ENCODE results near the gene HOXA9.

Gene HOXA9

GRCh38 chr7:27151931-27152815 is 13.2 kb downstream of the HOXA9 start, which contains the start of gene HOXA3:
Gene HOXA3, minus strand, starts transcription at chr7:27152583. Its CDS starts 41,943 bp downstream, at chr7:27110640.
- no peak for DNase-seq (ENCODE audit: low spot score)

GRCh38 chr7:27151341-27151930 is 13.9 kb downstream of the HOXA9 start:
- no peak for DNase-seq (ENCODE audit: low spot score)

DNA sequence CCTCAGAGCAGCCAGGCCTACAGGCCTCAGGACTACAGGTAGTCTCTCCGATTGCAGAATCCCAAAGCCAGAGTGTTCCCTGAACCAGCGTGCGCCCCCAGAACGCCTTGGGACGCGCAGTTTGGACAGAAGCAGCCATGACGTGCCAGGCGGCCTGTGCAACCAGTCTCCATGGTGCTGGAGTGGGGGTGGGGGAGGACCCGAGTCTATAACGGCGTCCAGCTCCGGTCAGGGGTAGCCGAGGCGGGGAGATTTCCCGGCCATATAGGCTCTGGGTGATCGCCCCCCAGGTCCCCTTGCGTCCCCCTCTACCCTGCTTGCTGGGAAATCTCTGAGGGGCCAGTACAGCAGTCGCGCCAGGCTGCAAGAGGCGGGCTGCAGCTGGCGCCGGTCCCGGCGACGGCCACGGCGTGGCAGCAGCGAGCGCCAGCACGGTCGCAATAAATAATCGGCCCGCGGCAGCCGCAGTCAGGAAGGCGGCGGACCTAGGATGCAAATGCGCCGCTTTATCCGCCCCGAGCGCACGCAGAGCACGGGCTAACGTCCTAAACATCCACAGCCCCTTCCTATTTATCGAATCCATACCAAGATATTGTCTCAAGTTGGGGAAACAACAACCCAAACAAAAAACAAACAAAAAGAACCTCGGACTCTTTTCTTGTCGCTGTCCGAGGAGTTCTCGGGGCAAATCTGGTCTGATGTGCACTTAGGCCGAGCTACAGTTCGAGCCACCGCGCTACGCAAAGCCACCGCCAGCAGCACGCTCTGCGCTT is 14.6 kb downstream of the HOXA9 start:
- peak; percentile 92 for DNase-seq (ENCODE audit: low spot score)

DNA sequence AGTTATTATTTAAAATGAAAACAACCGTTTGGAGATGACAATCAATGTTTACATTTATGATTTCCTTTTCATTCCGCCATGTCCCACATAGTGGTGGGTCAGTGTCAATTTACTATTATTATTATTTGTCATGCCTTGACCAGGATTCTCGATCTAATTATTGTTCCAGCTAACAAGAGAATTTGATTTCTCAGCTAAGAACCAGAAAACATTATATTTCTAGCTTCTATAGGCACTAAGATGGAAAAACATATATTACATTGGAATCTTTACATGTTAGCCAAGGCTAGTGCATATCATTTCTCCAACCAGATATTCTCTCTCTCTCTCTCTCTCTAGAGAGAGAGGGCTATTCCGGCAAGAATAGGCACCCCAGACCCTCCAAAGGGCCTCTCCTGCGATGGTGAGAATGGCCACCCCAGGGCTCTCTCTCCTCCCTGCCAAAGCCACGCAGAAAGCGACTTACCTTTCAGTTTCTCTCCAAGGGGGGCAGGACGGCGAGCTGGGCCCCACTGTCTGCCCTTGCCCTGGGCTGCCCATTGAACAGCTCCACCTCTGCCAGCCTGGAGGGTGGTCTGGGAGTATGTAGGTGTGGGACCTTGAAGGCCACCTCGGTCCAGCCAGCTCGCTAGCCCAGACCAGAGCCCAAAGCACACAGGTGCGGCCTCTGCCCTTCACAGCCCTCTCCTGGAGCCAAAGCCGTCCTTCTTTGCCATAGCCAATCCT is 15.3 kb downstream of the HOXA9 start:
- no peak for DNase-seq (ENCODE audit: low spot score)

GRCh38 chr7:27148756-27149641 is 16.3 kb downstream of the HOXA9 start:
- DNase-seq (ENCODE audit: low spot score) = no peak

GRCh38 chr7:27148031-27148755 is 17.1 kb downstream of the HOXA9 start:
- no peak for DNase-seq (ENCODE audit: low spot score)

DNA sequence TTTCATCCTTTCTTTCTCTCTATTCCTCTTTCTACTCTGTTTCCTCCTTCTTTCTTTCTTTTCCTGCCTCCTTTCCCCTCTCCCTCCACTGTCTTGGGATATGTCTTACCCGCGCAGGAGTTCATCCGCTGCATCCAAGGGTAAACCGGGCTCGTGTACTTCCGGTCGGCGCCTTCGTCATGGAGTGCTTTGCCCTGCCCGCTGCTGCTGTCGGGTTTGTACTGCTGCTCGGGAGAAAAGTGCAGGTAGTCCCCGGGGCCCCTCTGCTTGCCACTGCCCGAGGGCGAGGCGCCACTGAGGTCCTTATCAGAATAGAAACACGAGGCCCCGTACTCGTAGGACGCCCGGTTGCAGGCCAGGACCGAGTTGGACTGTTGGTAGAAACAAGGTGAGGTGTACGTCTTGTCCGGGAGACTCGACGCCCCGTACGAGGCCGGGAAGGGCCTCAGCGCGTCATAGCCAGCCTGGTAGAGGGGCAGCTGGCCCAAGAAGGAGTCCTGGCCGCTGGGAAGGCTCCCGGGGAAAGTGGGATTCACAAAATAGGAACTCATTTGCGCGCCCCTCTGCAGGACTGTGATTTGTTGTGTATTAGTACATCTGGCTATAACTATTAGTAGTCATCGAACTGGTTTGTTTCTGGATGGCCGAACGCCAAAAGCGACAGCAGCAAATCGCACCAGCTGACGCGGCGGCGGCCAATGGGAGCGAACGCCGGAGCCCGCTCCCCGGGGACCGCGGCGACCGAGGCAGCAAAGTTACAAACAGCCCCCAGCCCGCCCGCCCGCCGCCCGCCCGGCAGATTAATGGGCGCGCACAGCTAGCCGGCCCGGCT is 17.9 kb downstream of the HOXA9 start, which contains the start of gene HOXA6:
HOXA6 (minus strand) TSS at position 576 of the 832 bp plus-strand sequence; CDS start at position 551, 25 bp downstream.
- DNase-seq (ENCODE audit: low spot score) = no peak

DNA sequence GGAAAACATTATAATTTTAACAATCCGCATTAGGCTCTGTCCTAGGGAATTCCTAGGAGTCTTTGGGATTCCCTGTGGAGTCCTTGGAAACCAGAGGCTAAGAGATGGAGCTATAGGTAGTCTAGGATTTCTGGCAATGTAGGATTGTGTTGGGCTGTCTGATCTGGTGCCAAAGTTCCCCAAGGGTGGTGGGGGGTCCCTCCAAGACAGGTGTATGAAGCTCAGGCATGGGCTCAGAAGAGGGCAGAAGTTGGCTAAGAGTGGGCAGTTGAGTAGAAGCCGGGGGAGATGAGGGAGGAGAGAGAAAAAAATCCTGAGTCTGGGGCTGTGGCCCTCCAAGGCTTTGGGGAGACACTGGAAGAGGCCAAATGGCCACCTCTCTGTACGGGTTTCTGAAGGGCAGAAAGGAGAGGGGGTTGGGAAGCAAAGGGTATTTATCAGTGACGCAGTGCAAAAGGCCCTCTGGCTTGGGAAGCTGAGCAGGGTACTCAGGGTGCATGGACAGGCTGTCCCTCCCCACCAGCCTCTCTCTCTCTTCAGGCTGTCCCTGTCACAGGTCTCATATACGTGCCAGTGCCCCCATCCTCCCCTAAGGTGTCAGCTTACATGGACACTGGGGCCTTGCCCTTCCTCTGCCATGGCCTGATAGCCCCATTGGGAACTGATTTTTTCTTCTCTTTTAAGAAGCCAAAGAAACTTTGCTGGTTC is 18.7 kb downstream of the HOXA9 start:
- no peak for DNase-seq (ENCODE audit: low spot score)

DNA sequence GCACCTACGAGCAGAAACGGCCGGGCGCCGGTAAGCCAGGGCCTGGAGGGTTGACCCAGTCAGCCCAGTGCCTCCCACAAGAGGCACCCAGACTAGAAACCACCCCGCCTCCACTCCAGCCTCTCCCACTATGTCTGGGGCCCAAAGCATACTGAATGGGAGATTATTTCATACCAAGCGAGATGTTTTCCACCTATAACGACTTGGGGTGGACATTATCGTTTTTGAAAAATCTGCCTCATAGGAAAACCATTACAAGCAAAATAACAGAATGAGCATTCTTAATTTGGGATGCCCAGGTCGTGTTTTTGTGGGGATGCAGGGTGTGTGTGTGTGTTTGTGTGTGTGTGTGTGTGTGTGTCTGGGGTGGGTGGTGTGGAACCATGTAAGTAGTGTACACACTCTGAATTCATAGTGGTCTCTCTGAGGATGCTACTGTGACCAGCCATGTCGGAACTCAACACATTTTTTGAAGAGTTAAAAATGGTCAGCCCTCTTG is 19.4 kb downstream of the HOXA9 start:
- no peak for DNase-seq (ENCODE audit: low spot score)

GRCh38 chr7:27145165-27145913 is 20.0 kb downstream of the HOXA9 start:
- no peak for DNase-seq (ENCODE audit: low spot score)

DNA sequence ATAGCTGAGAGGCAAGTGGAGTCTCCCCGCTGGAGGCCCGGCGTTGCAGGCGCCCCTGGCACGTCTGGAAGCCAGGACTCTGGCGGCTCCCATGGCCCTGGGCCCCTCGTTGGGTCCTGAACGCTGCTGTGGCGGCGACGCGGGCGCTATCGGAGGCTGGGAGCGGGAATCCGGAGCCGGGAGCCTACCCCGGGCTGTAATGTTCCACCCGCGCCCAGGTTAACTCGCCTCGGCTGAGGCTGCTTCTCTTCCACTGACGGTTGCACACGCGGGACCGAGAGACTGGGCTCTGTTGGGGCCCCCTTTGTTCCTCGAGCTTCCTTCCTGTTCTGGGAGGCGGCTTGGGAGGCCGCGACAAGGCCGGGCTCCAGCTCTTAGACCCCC is 20.6 kb downstream of the HOXA9 start:
- no peak for DNase-seq (ENCODE audit: low spot score)

DNA sequence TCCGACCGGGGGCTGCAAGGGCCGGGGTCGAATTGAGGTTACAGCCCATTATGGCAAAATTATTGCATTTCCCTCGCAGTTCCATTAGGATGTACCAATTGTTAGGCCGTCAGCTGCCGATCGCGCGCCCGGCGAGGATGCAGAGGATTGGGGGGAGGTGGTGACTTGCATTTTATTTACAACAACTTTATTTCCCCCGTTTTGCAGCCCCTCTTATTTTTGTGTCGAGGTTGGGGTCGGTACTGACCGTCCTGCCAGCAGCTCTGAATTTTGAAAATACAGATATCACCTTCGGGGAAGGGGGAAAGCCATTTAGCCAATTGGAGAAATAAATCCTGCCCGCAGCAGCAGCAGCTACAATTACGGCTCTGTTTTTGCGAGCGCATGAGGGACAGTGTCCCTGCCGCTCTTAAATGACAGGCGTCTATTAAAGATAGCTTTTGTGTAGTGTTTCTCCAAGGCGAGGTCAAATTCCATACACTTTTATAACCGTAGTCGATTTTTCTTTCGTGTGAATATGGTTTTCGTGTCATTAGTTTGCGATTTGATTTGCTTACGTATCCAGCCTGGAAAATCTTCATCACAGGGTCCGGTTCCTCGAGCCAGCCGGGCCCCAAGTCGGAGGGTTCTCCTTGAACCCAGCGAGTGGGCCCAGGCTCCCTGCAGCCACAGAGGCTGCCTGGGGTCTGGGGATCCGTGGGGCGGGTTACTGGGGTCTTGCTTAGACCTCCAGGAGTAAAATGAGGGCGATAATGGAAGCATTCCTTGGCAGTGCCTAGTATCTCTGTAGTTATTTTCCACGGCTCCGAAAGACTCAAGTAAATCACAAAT is 21.2 kb downstream of the HOXA9 start:
- DNase-seq (ENCODE audit: low spot score) = no peak

- DNase-seq (ENCODE audit: low spot score) = peak; percentile 99
Measured at GRCh38 chr7:27143023-27143949, 22.1 kb downstream of the HOXA9 start, which contains the start of gene HOXA5. Gene HOXA5, minus strand, starts transcription at chr7:27143681. Its CDS starts 74 bp downstream, at chr7:27143607.

DNA sequence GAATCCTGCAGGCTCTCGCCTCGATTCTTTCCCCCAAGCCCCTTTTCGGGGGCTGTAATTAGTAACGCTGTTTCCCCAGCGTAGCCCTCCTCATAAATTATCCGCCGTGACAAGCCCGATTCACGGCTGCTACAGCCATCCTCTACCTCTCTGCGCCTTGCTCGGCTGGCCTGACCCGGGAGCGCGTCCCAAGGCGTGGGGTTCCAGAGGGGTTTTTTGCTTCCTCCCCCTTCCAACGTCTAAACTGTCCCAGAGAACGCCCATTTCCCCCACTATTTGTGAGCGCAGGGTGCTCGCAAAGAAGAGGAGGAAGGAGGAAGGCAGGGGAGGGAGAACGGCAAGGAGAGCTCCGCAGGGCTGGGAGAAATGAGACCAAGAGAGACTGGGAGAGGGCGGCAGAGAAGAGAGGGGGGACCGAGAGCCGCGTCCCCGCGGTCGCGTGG is 22.7 kb downstream of the HOXA9 start:
- DNase-seq (ENCODE audit: low spot score) = no peak

DNA sequence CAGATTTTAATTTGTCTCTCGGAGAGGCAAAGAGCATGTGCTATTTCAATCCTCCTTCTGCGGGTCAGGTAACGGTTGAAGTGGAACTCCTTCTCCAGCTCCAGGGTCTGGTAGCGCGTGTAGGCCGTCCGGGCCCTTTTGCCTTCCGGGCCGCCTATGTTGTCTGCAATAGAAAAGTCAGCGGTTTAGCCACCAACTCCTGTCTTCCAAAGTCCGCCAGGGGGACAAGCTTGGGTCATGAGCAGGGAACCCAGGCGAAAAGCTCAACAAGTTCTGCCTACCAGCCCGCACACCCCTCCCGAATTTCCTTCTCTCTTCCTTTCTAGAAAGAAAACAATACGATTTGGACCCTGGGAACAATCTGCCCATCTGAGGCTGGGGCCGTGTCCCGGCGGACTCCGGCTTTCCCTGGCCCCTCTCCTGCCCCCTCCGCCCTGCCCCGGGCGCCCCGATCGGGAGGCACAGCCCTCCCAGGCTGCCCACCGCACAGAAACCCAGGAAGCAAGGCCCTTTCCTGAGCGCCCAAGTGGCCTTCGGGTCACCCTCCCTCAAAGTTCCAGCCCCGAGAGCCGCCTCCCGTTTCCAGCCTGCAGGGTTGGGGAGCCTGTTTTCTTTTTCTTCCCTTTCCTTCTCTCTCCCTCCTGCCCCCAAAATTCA is 23.3 kb downstream of the HOXA9 start:
- peak; percentile 91 for DNase-seq (ENCODE audit: low spot score)
